PFSK-1 (cell line): Measurements from ENCODE around the gene NPM1.

Experiments used
- POLR2AphosphoS5 ChIP-seq: IDR thresholded peaks from 2 replicates; pipeline ENCODE4 v1.6.1; 2012; ENCODE audit warnings: low read depth, mild to moderate bottlenecking, control low read depth, low read length, moderate library complexity
- REST ChIP-seq, 2 experiments: IDR thresholded peaks; 2 replicates each; pipeline versions ENCODE4 v1.6.1 to v1.8.0; 2011 to 2012; ENCODE audit warnings: low read depth in 2 of 2, low read length in 2 of 2, control low read depth in 1 of 2, inconsistent platforms in 1 of 2, mild to moderate bottlenecking in 1 of 2, moderate library complexity in 1 of 2; ENCODE audit not compliant: insufficient read depth in 1 of 2
- SIN3A ChIP-seq: IDR thresholded peaks from 2 replicates; pipeline ENCODE4 v1.6.1; 2012; ENCODE audit warnings: mild to moderate bottlenecking, low read length, moderate library complexity, borderline replicate concordance; ENCODE audit not compliant: insufficient read depth
- TAF1 ChIP-seq: IDR thresholded peaks from 2 replicates; pipeline ENCODE4 v1.6.1; 2012; ENCODE audit warnings: low read length, control low read depth, borderline replicate concordance; ENCODE audit not compliant: insufficient read depth

GRCh38 chr5:171387345-171387969 lies at the start of gene NPM1:
- TF ChIP-seq TAF1, result peak; percentile 94
- TF ChIP-seq REST (IDR thresholded peaks at IDR 0.05; ENCODE audit: insufficient read depth in 1 of 2, low read depth in 2 of 2, low read length in 2 of 2), result peak in 1 of 2 experiments; percentile 56; a peak in 1 of 4 replicates
- TF ChIP-seq POLR2AphosphoS5, result peak; percentile 97
- 0 out of 2 replicates have a peak, but pooled peaks have one; percentile 19 for TF ChIP-seq SIN3A
